GM19397 (cell line): Measurements from ENCODE around the gene GMDS.
"Not testable (repeated sequence)": the region's sequence is repeated elsewhere in the genome, so short reads cannot be mapped to it uniquely, and the experiment has no call there.

Experiments used
- ATAC-seq: cut with Tn5 transposase; IDR thresholded peaks from one replicate; pipeline ENCODE4 v1.9.1; 2021; ENCODE audit warnings: mild to moderate bottlenecking, moderate library complexity; ENCODE audit not compliant: unreplicated experiment

GMDS gene

GRCh38 chr6:1672379-1672778 lies 573.0 kb downstream of the GMDS start:
- no peak for ATAC-seq

GRCh38 chr6:1670711-1671462 lies 574.5 kb downstream of the GMDS start:
- ATAC-seq: no peak

GRCh38 chr6:1669996-1670395 lies 575.4 kb downstream of the GMDS start:
- ATAC-seq: no peak

- not testable (repeated sequence) for ATAC-seq
These were observed 576.9 kb downstream of the GMDS start for GRCh38 chr6:1668456-1668855.

GRCh38 chr6:1667805-1668175 lies 577.6 kb downstream of the GMDS start:
- no peak for ATAC-seq

- no peak for ATAC-seq
These were observed 578.2 kb downstream of the GMDS start for GRCh38 chr6:1667012-1667804.

- peak; percentile 86 for ATAC-seq
These were observed 580.2 kb downstream of the GMDS start for GRCh38 chr6:1665214-1665613.

GRCh38 chr6:1664329-1664728 lies 581.1 kb downstream of the GMDS start:
- no peak for ATAC-seq

- no peak for ATAC-seq
These were observed 581.9 kb downstream of the GMDS start for GRCh38 chr6:1663511-1663910.

GRCh38 chr6:1662534-1662933 lies 582.9 kb downstream of the GMDS start:
- ATAC-seq: no peak

GRCh38 chr6:1659816-1660215 lies 585.6 kb downstream of the GMDS start:
- no peak for ATAC-seq

- no peak for ATAC-seq
These were observed 587.0 kb downstream of the GMDS start for GRCh38 chr6:1658212-1659005.

- no peak for ATAC-seq
These were observed 587.6 kb downstream of the GMDS start for GRCh38 chr6:1657771-1658165.

GRCh38 chr6:1657116-1657770 lies 588.2 kb downstream of the GMDS start:
- ATAC-seq: no peak

- ATAC-seq: no peak
These were observed 591.4 kb downstream of the GMDS start for GRCh38 chr6:1654054-1654453.

GRCh38 chr6:1652842-1653241 lies 592.6 kb downstream of the GMDS start:
- no peak for ATAC-seq

GRCh38 chr6:1651362-1651761 lies 594.0 kb downstream of the GMDS start:
- ATAC-seq: no peak

GRCh38 chr6:1645466-1646185 lies 599.8 kb downstream of the GMDS start:
- ATAC-seq: no peak

GRCh38 chr6:1644516-1645060 lies 600.8 kb downstream of the GMDS start:
- no peak for ATAC-seq

- ATAC-seq: no peak
These were observed 601.5 kb downstream of the GMDS start for GRCh38 chr6:1643830-1644445.
